DND-41 (cell line): ENCODE measurements around the gene DLGAP1.

Experiments used
- ATAC-seq: fragments of 200-7000 bp; cut with Tn5 transposase; 3 replicates; pipeline ENCODE4 v1.9.1; 2021; ENCODE audit warnings: low read depth; ENCODE audit not compliant: insufficient read depth
- DNase-seq: peaks from one replicate; pipeline ENCODE4 v3.0.0-alpha.2; 2020
- H2AFZ ChIP-seq: 2 replicates; pipeline ENCODE4 v1.6.0; 2012; ENCODE audit warnings: low read depth, low read length
- H3K27ac ChIP-seq: 2 replicates; pipeline ENCODE4 v1.5.1; 2012; ENCODE audit warnings: low read length, inconsistent platforms
- H3K27me3 ChIP-seq: fragments of 200-600 bp; sonication (generic); 2 replicates; pipeline ENCODE4 v1.6.0; 2012; ENCODE audit warnings: low read length, mild to moderate bottlenecking, inconsistent platforms; ENCODE audit not compliant: insufficient read depth, poor library complexity
- H3K36me3 ChIP-seq: 2 replicates; pipeline ENCODE4 v1.5.1; 2012; ENCODE audit warnings: low read length, inconsistent platforms; ENCODE audit not compliant: insufficient read depth
- H3K4me1 ChIP-seq: 2 replicates; pipeline ENCODE4 v1.5.1; 2012; ENCODE audit warnings: mild to moderate bottlenecking, low read length; ENCODE audit not compliant: insufficient read depth
- H3K4me2 ChIP-seq: 2 replicates; pipeline ENCODE4 v1.6.0; 2012; ENCODE audit warnings: mild to moderate bottlenecking, moderate library complexity, low read length, inconsistent platforms; ENCODE audit not compliant: insufficient read depth
- H3K4me3 ChIP-seq, 2 experiments: fragments of 200-600 bp in 1 of 2; shearing (Covaris generic) in 1 of 2; 2 replicates each; pipeline ENCODE4 v1.5.1; 2012 to 2016; ENCODE audit warnings: inconsistent platforms in 2 of 2, low read length in 2 of 2, mild to moderate bottlenecking in 2 of 2, low read depth in 1 of 2, moderate library complexity in 1 of 2
- H3K79me2 ChIP-seq: 2 replicates; pipeline ENCODE4 v1.6.0; 2012; ENCODE audit warnings: low read length, inconsistent platforms; ENCODE audit not compliant: insufficient read depth
- H3K9ac ChIP-seq: 2 replicates; pipeline ENCODE4 v1.6.0; 2012; ENCODE audit warnings: low read depth, mild to moderate bottlenecking, inconsistent platforms, low read length, moderate library complexity
- H3K9me3 ChIP-seq: 2 replicates; pipeline ENCODE4 v1.5.1; 2012; ENCODE audit warnings: low read length, moderate library complexity, mild to moderate bottlenecking, inconsistent platforms; ENCODE audit not compliant: insufficient read depth, severe bottlenecking
- H4K20me1 ChIP-seq: 2 replicates; pipeline ENCODE4 v1.6.0; 2012; ENCODE audit warnings: low read length; ENCODE audit not compliant: insufficient read depth
- CTCF ChIP-seq: IDR thresholded peaks from 2 replicates; pipeline ENCODE4 v1.5.1; 2012; ENCODE audit warnings: borderline replicate concordance, low read length, moderate library complexity, mild to moderate bottlenecking; ENCODE audit not compliant: poor library complexity, severe bottlenecking; ENCODE audit errors: extremely low read depth
- EZH2 ChIP-seq: IDR thresholded peaks from 3 replicates; pipeline ENCODE4 v1.6.1; 2012; ENCODE audit warnings: borderline replicate concordance, low read depth, mild to moderate bottlenecking, moderate library complexity, low read length, inconsistent platforms; ENCODE audit not compliant: severe bottlenecking

DLGAP1 gene

GRCh38 chr18:3648200-3648599 is 806.9 kb downstream of the DLGAP1 start:
- no peaks in the 10 kb centered on the region for H3K4me1 ChIP-seq
- DNase-seq = no peak

GRCh38 chr18:3647636-3648035 is 807.5 kb downstream of the DLGAP1 start:
- no peaks in the 10 kb centered on the region for H3K79me2 ChIP-seq

More at GRCh38 chr18:3648200-3648599, 806.9 kb downstream of the DLGAP1 start:
- Histone ChIP-seq H3K27ac (no peak overlapping the region), H3K4me3 (no peak overlapping the region), H3K36me3 (no peaks in the 10 kb centered on the region), H3K4me2 (no peak overlapping the region), H3K9me3 (no peaks in the 10 kb centered on the region), H4K20me1 (no peaks in the 10 kb centered on the region), H3K27me3 (no peaks in the 10 kb centered on the region), H3K9ac (no peak overlapping the region), H2AFZ (no peak overlapping the region), H3K79me2 (no peaks in the 10 kb centered on the region)
- no peak for TF ChIP-seq CTCF
- no peak for TF ChIP-seq EZH2
- ATAC-seq = no peak

GRCh38 chr18:3645384-3646156 is 809.5 kb downstream of the DLGAP1 start:
- H3K4me2 ChIP-seq = no peak overlapping the region
- TF ChIP-seq EZH2 (no peak), CTCF (no peak)
- no peaks in the 10 kb centered on the region for H3K27me3 ChIP-seq
- ATAC-seq (peak; percentile 72), DNase-seq (peak; percentile 27)
- H3K4me1 ChIP-seq = no peaks in the 10 kb centered on the region
- no peak overlapping the region for H3K4me3 ChIP-seq
- H3K27ac ChIP-seq = no peak overlapping the region
- H3K79me2 ChIP-seq = no peaks in the 10 kb centered on the region
- H2AFZ ChIP-seq = no peak overlapping the region
- H4K20me1 ChIP-seq = no peaks in the 10 kb centered on the region
- no peaks in the 10 kb centered on the region for H3K36me3 ChIP-seq
- H3K9me3 ChIP-seq = no peaks in the 10 kb centered on the region
- no peak overlapping the region for H3K9ac ChIP-seq

More at GRCh38 chr18:3647636-3648035, 807.5 kb downstream of the DLGAP1 start:
- Histone ChIP-seq H3K36me3 (no peaks in the 10 kb centered on the region), H3K27ac (no peak overlapping the region), H3K27me3 (no peaks in the 10 kb centered on the region), H3K9ac (no peak overlapping the region), H3K4me3 (no peak overlapping the region), H3K4me1 (no peaks in the 10 kb centered on the region), H3K9me3 (no peaks in the 10 kb centered on the region), H4K20me1 (no peaks in the 10 kb centered on the region), H2AFZ (no peak overlapping the region), H3K4me2 (no peak overlapping the region)
- ATAC-seq = no peak
- DNase-seq = no peak
- TF ChIP-seq EZH2 = no peak
- no peak for TF ChIP-seq CTCF
